ENCODE data around the gene INHBC.
"Not testable (repeated sequence)": the region's sequence is repeated elsewhere in the genome, so short reads cannot be mapped to it uniquely, and the experiment has no call there.

GRCh38 chr12:57444337-57444736, 9.8 kb downstream of the INHBC start:
- TF ChIP-seq CTCF (IDR thresholded peaks at IDR 0.05; ENCODE audit: low read depth, low read length); EZH2phosphoT487 (IDR thresholded peaks at IDR 0.05; ENCODE audit: low read depth): not testable (repeated sequence)
